ENCODE measurements around the gene PITPNC1.

DNA sequence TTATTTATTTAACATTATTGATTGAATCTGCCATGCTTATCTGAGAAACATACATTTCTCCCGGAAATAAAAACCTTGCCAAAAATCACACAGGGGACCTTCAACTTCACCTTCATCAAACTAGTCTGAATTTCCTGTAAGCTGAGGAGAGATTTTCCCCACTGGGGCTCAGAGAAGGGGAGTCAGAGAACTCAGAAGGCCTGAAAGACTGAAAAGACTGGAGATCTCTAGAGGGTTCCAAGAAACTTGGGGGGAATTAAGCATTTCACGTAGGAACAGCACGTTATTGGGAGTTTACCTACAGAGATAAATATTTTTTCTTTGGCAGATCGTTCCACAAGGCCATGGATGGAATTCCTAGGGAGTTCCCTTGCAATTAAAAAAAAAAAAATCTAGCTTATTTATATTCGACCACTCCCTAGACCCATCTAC, 340.1 kb downstream of the PITPNC1 start:
- TF ChIP-seq, protein P1, sequence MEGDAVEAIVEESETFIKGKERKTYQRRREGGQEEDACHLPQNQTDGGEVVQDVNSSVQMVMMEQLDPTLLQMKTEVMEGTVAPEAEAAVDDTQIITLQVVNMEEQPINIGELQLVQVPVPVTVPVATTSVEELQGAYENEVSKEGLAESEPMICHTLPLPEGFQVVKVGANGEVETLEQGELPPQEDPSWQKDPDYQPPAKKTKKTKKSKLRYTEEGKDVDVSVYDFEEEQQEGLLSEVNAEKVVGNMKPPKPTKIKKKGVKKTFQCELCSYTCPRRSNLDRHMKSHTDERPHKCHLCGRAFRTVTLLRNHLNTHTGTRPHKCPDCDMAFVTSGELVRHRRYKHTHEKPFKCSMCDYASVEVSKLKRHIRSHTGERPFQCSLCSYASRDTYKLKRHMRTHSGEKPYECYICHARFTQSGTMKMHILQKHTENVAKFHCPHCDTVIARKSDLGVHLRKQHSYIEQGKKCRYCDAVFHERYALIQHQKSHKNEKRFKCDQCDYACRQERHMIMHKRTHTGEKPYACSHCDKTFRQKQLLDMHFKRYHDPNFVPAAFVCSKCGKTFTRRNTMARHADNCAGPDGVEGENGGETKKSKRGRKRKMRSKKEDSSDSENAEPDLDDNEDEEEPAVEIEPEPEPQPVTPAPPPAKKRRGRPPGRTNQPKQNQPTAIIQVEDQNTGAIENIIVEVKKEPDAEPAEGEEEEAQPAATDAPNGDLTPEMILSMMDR (IDR thresholded peaks at IDR 0.05) = no peak
- TF ChIP-seq POLR2A (IDR thresholded peaks at IDR 0.05) = no peak
